HG03378 (cell line): ENCODE measurements around the gene PDE1C.
"Not testable (repeated sequence)": the region's sequence is repeated elsewhere in the genome, so short reads cannot be mapped to it uniquely, and the experiment has no call there.

Experiments used
- ATAC-seq: cut with Tn5 transposase; IDR thresholded peaks from one replicate; pipeline ENCODE4 v1.9.1; 2021; ENCODE audit warnings: mild to moderate bottlenecking, moderate library complexity; ENCODE audit not compliant: unreplicated experiment

Gene PDE1C

DNA sequence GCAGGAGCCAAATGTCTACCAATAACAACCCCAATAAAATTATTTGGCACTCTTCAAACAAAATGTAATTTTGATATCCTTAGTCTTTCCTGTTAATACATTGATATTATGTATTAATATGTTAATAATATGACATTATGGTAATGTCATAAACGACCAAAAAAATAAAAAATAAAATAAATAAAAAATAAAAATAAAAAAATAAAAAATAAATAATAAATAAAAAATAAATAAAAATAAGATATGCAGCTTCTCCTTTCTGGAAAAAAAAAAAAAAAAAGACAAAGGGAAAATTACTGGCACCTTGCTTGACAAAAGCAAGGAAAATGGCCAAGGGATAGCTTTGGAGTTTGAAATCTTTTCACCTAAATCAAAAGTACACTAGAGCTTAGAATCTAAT lies 214.7 kb downstream of the PDE1C start:
- no peak for ATAC-seq

DNA sequence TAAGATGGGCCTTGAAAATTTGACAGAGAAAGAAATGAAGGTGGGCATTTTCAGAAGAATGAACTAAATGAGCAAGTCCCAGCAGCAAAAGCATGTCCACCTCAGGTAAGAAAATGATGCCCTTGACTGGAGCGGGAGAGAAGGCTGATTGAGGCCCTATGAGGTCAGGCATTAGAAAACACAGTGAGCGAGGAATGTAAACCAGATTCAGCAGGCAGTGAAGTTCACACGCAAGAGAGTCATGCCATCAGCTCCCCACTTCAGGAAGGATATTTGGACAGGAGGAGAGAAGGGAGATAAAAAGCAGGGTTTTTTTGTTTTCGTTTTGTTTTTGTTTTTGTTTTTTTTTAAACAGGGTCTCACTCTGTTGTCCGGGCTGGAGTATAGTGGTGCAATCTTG lies 216.8 kb downstream of the PDE1C start:
- no peak for ATAC-seq

DNA sequence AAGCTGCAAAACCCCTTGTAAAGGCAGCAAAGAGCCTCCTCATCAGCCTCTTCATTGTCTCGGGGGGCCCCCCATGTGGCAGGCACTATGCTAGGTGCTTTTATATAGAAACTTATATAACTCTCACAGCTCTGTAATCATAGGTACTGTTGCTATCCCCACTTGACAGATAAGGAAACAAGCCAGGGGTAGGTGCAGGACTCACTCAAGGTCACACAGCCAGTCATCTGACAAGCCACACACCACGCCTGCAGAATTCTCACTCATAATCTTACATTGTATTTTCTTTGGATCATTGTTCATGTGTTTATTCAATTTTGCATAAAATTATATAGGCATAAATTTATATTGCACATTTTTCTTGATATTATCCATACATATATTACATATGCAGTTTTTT lies 217.7 kb downstream of the PDE1C start:
- ATAC-seq = no peak

DNA sequence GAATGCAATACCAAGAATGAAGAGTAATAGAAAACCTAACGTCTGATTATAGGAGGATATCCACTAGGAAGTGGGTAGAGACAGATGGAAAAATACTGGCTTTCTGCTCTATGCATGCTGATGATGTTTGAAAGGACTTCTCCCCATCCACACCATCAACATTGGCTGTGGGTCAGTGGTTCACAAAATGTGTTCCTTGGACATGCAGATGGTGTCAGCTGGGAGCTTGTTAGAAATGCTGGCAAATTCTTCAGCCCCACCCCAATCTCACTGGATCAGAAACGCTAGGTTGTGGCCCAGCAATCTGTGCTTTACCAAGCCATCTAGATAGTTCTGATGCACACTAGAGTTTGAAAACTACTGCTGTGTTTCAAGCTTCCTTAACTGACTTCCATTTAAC lies 219.1 kb downstream of the PDE1C start:
- no peak for ATAC-seq

DNA sequence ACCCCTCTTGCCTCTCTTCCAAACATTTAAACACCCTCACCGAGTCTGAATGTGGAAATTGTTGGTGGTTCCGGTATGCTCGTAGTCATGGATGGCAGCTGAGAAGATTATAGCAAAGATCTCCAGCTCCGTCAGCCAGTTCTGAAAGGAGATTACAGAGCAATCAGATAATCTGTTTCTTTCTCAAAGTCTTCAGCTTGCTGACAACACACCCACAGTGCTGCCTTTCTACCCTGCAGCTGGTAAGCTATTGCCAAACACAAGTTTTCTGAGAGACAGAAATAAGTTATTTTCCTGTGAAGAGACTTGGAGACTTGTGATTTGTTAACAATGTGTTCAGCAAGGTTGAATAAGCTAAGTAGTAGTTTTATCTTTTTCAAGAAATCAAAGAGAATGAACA lies 219.6 kb downstream of the PDE1C start:
- no peak for ATAC-seq

DNA sequence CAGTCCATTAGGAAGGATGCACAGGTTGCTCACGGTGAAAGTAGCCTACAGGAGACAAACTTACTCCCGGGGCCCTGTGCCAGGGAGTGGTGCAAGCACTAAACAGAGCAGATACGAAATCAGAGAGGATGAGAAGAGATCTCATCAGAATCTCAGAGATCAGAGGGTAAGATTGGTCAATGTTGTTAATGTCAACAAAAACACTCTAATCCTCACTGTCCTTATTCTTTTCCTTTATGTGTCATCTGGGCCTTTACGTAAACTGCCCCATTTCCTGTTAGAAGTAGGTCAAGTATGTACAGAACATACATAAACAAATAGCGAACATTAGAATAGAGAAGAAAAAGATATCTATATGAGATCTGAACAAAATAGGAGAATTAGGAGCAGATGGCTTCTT lies 220.1 kb downstream of the PDE1C start:
- ATAC-seq = no peak

DNA sequence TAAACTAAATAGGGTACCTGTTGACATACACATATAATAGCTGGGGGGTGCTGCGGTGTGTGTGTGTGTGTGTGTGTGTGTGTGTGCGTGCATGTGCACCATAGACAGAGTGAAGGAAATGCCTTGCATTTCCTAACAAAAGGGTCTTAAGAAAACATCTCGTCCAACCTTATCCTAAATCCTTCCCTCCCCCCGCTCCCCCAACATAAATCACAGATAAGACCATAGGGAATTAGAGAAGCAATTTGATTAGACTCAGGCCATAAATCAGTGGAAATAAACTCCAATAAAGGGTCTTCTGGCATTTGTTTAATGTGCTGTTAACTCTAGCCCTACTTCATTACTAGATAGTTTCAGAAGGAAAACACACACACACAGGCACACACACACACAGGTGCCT lies 234.7 kb downstream of the PDE1C start:
- no peak for ATAC-seq

DNA sequence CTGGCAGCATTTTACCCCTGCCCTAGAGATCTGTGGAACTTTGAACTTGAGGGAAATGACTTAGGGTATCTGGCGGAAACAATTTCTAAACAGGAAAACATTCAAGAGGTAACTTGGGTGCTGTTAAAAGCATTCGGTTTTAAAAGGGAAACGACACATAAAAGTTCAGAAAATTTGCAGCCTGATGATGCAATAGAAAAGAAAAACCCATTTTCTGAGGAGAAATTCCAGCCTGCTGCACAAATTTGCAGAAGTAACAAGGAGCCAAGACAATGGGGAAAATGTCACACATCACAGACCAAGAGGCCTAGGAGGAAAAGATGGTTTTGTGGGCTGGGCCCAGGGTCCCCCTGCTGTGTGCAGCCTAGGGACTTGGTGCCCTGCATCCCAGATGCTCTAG lies 236.6 kb downstream of the PDE1C start:
- not testable (repeated sequence) for ATAC-seq

DNA sequence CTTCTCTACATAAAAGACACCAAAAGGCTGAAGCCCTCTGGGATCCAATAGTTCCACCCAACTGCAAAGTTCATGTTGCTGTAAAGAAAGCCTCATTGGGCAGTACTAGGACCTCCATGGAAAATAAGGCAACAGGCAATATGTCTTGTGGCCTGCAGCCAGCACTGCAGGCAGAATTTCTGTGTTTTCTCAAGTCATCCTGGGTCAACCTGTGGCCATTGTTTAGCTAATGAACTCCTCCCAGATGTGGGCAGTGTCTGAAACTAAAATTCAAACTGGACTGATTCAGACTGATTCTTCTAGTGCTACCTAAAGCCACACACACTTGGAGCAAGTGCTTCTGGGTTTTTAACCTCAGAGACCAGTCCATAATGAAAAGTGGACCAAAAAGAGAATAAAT lies 241.7 kb downstream of the PDE1C start:
- no peak for ATAC-seq

DNA sequence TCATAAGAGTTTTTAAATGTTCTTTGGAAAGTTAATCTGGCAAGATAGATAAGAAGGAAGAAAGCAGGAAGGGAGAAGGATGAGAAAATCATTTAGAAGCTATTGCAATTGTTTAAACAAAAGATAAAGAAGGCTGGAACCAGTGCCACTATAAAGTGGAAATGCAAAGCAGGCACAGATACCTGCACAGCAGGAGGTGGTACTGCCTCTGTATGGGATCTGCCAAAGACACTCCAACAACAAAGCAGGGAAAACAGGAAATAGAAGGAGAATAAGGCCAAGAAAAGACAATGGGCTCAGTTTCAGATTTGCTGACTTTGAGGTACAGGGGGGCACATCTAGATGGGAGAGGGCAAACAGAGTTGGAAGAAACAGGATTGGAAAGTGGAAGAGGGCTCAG lies 244.6 kb downstream of the PDE1C start:
- no peak for ATAC-seq

DNA sequence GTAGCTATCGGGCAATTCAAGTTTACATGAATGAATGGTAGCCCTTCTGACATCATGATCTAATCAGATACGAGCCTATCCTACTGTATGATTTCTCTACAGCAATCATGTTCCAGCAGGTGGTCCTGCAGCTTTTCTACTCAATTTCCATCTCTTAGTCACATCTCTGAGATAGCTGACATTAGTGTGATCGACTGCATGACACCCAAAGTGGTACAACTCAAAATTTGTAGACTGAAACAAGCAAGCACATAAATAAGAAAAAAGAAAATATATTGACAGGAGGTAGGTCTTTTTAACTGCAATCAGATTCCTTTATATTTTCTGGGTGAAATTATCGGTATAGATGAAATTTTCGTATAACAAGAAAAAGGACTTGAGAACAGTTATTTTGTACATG lies 251.2 kb downstream of the PDE1C start:
- no peak for ATAC-seq

DNA sequence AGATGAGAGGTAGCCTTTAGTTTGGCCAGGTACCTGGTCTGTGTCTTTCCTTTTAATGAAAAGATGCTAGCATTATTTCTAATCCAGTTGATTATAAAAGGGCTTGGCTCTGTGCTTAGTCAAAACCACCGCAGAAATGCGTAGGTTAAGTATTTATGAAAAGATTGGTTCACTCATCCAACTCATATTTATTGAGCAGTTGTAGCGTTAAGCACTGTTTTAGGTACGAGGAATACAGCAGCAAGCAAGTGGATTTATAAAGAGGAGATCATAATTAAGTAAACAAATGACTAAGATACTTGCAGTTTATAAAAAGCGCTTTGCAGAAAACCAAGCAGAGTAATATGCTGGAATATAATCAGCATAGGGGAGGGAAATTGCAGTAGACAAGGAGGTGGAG lies 253.4 kb downstream of the PDE1C start:
- no peak for ATAC-seq

DNA sequence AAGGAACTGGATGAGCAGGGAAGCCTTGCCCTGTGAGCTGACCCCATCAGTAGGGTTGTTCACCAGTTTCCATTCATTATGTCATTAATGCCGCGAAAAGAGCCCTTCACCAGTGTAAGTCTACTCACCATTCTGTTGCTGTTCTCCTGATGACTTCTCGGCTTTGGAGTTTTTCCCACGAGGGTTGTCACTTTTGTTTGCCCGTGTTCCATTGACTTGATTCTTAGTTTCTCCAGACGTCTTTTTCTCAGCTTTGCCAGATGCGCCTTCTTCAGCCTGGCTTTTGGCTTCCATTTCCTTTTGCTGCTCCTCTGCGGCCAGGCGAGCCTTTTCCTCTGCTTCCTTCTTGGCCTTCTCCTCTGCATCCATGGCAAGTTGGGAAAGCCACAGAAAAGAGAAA lies 254.4 kb downstream of the PDE1C start:
- ATAC-seq = no peak

DNA sequence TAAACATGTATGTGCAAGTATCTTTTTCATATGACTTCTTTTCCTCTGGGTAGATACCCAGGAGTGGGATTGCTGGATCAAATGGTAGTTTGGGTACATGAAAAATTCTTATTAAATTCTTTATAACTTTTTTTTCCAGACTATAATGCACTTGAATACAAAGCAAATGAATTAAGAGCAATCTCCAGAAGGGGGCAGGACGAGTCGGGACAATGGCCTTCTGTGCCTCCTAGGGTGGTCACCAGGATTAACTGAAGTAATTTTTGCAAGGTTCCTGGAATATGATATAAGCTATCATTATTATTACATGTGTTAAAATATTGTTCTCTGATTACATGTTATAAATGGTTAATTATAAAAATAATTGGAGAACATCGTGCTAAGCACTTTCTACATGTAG lies 256.0 kb downstream of the PDE1C start:
- no peak for ATAC-seq

DNA sequence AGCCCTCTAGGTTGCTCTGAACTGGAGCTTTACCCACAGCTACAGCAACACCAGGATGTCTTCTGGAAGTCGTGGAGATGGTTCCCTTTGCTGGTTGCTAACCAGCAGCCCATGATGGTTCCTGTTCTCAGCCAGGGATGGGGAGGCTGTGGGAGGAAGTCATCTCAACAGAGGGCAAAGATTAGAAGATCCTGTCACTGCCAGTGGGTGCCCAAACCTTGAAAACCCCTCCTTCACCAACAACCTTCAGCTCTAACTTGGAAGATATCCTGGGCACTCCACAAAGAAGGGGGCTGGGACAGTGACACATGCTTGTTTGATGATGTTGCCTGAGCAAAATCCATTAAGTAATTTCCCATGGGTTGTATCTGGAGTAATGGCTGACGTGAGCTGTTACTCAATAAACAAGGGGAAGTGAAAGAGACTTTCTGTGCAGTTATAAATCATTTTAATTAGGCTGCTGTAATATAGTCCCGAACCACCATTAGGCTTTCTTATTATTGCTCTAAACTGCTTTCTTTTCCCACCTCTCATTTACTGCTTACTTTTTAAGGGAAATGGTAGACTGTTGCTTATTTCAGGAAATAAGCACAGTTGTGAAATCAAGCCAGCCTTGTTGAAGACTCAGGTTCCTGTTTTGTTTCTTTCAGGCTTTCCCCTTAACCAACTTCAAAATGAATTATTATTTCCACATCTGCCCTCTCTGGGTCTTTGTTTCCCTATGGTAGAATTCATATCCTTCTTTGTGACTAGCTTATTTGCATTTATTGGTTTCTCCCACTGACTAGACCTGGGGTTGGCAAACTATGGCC lies 258.4 kb downstream of the PDE1C start:
- ATAC-seq = peak; percentile 72

DNA sequence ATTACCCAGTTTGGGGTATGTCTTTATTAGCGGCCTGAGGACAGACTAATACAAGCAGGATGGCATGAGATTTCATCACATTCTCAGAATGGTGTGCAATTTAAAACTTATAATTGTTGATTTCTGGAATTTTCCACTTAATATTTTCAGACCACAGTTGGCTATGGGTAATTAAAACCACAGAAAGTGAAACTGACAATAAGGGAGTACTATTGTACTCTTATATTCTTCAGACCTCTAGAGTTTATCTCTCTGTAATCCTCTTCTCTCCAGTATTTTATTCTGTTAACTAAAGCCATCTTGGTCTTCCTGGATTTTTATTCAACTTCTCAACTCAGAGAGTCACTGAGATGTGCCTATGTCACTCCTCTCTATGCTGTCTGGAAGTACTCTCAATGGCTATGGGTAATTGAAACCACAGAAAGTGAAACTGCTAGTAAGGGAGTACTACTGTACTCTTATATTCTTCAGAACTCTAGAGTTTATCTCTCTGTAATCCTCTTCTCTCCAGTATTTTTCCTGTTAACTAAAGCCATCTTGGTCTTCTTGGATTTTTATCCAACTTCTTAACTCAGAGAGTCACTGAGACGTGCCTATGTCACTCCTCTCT lies 264.9 kb downstream of the PDE1C start:
- peak; percentile 89 for ATAC-seq

DNA sequence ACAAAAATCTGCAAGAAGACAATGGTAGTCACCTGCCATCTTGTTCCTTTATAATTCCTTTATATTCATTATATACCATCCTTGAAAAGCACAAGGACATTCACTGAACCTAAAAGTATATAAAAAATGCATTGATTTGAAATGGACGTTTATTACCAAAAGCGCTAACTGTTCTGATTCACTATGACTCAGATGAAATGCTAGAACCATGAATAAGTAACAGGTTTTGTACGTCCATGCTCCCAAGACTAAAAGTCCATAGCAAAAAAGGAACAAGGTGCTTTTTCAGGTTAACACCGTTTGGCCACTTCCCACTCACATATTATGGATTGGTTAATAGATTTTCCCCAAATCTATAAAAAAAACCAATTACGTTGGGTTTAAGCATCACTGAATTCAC lies 273.8 kb downstream of the PDE1C start:
- ATAC-seq = no peak

DNA sequence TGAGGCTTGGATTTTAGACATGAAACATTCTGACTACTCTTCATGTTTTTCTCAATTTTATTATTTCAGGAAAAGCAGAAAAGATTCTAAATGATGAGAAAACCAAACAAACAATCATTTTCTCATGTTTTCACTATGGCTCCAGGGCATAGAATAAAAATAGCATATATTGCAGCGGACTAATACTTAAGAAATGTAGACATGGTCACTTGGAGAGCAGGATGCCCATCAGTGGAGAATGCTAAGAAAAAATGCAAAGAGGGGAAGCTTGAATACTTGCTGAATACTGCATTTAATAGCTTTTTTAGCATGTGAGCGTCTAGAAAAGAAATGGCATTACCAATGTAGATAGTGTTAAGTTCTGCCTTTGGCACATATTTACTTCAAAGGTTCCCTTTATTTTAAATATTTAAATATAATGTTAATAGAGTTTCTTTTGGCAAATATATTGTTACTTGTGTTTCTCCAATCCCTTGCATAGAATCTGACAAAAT lies 275.3 kb downstream of the PDE1C start:
- ATAC-seq = no peak

DNA sequence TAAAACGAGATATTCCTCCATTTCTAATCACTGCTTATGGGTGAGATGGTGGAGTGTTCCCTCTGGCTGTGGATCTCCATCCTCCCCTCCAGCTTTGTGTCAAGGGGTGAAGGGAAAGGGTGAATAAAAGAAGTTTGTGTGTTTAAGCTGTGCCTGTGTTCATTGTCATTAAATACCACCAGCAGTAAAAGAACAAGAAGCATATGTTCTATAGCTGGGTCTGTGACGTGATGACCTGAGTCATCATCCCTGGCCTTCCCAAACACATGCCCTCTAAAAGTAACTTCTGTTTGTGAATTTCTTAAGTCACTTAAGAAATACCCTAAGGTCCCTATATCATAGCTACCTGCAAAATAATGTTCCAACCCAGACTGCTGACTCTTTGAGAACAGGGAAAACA lies 278.3 kb downstream of the PDE1C start:
- ATAC-seq = no peak

DNA sequence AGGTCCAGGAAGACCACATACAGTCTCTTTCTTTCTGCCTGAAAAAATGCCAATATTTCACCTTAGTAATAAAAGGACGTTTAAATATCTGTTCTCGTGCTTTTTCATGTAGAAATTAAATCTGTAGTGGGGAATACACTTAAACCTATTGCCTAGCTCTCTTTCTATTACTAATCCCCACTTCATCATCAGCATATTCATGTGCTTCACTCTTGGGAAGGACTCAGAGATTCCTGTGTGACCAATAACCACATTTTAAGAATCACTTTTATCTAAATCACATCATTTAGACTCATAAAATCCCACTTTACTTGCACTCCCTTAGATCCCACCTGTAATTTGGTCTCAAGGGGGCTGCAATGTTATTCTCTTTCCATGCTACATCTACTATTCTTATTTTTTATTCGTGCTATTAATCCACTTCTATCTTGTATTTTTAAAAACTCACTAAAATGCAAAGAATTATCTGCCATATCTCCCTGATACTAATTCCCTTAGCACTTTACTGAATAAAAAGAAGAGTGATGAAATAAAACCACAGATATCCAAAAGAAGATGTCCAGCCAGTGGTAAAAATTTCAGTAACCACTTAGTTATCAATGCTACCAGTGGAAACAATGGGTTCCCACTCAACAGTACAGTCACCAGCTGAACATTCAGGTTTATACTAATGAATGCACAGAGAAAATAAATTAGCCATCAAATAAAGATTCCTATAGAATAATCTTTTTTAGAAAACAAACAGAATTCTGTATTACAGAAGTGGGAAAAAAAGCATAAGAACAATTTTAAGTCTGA lies 281.1 kb downstream of the PDE1C start:
- no peak for ATAC-seq

DNA sequence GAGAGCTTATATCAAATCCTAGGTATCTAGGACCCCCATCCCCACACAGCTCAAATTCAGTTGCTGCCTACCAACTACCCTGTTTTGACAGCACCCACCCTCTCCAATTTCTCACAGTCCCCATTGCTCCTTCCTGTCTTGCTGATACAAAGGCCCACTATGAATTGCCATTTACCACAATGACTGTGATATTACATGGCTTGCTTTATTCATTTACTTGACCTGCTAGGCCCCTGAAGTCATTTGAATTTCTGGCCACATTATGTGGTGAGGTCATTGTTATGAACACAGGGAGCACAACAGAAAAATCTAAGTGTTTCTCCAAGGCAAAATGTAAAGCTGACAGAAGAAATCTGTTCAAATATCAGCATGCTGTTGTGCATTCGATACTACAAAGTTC lies 281.8 kb downstream of the PDE1C start:
- ATAC-seq = peak; percentile 59

DNA sequence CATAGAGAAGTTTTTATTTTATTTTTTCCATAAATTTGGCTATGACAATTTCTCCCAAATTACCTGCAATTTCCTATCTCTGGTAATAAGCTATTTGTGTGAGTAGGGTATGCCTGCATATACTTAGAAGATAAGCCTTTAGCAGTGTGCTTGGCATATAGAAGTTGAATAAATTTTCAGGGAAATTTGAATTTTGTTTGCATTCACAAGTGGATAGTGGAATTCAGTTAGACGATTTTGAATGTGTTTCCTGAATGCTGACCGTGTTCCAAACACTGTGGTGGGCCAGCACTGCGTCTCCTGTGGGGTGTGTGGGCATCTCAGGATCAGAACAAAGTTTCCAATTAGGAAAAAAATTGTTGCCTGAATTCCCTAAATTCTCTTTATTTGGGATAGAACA lies 283.9 kb downstream of the PDE1C start:
- no peak for ATAC-seq
